Activated T-cell treated with anti-CD3 and anti-CD28 coated beads, Interleukin-2, amount 50 U/mL, for 1 hour (primary cell): ENCODE measurements around the gene CDK2AP2.
"Not testable (repeated sequence)": the region's sequence is repeated elsewhere in the genome, so short reads cannot be mapped to it uniquely, and the experiment has no call there.

ENCODE experiments used
- DNase-seq: peaks from one replicate; pipeline ENCODE4 v3.0.0-alpha.2; 2020

Gene CDK2AP2

DNA sequence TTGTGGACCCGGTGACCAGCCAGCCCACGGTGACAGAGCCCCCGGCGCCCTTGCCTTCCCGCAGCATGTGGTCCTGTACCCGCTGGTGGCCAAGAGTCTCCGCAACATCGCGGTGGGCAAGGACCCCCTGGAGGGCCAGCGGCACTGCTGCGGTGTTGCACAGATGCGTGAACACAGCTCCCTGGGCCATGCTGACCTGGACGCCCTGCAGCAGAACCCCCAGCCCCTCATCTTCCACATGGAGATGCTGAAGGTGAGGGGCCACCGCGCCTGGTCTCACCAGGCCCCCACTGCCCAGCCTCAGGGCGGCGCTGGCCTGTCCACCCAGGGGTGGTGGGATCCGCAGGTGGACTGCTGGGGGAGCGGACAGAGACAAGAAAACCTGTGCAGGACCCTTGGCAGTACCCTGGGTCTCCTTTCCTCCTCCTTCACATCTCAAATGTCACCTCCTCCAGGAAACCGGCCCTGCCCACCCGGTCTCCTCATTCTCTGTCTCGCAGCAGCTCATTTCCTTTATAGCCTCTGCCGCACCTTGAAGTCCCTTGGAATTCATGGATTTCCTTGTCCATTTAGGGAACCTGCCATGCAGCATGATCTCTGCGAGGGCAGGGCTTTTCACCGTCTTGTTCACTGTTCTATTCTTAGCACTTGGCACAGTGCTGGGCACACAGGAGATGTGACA, 18.6 kb downstream of the CDK2AP2 start:
- DNase-seq, result no peak

DNA sequence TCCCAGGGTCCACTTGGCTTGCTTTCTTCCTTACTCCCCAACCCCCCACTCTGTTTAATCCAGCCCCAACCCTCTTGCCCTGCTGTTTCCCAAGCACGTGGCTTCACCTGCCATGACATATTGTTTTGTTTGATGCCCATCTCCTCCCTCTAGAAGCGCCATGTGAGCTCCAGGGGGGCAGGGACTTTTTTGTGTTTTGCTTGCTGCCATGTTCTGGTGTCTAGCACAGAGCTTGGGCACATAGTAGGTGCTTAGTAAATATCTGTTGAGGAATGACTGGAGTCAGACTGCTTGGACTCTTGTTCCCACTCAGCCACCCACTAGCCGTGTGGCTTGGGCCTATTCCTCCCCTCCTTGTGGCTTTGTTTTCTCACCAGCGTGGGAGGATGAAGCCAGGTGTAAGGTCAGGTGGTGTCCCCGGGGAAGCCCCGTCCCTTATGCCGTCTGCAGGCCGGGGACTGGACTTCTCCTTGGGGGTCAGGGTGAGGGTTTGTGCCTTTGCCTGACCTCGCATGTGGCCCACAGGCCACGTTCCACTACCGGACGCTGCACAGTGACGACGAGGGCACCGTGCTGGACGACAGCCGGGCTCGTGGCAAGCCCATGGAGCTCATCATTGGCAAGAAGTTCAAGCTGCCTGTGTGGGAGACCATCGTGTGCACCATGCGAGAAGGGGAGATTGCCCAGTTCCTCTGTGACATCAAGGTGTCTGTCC, 21.3 kb downstream of the CDK2AP2 start:
- no peak for DNase-seq

GRCh38 chr11:67485873-67486361, 22.0 kb downstream of the CDK2AP2 start:
- not testable (repeated sequence) for DNase-seq

GRCh38 chr11:67484847-67485311, 23.1 kb downstream of the CDK2AP2 start:
- DNase-seq, result peak; percentile 64

GRCh38 chr11:67483831-67484665, 23.9 kb downstream of the CDK2AP2 start:
- DNase-seq, result peak; percentile 49

GRCh38 chr11:67482827-67483798, 24.8 kb downstream of the CDK2AP2 start, which contains the start of gene AIP:
TSS of gene AIP (plus strand) at chr11:67483026. CDS start at chr11:67483159, 133 bp downstream.
- peak; percentile 95 for DNase-seq

GRCh38 chr11:67482275-67482826, 25.6 kb downstream of the CDK2AP2 start:
- DNase-seq, result no peak

DNA sequence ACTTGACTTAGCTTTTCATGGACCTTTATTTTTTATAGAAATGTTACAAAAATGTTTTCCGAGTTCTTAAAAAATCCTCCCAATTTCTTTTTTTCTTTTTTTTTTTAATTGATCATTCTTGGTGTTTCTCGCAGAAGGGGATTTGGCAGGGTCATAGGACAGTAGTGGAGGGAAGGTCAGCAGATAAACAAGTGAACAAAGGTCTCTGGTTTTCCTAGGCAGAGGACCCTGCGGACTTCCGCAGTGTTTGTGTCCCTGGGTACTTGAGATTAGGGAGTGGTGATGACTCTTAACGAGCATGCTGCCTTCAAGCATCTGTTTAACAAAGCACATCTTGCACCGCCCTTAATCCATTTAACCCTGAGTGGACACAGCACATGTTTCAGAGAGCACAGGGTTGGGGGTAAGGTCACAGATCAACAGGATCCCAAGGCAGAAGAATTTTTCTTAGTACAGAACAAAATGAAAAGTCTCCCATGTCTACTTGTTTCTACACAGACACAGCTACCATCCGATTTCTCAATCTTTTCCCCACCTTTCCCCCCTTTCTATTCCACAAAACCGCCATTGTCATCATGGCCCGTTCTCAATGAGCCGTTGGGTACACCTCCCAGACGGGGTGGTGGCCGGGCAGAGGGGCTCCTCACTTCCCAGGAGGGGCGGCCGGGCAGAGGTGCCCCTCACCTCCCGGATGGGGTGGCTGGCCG, 30.5 kb downstream of the CDK2AP2 start:
- not testable (repeated sequence) for DNase-seq

GRCh38 chr11:67476692-67477091, 31.3 kb downstream of the CDK2AP2 start:
- DNase-seq, result not testable (repeated sequence)

- DNase-seq, result no peak
These were observed 35.1 kb downstream of the CDK2AP2 start for GRCh38 chr11:67472882-67473281.

DNA sequence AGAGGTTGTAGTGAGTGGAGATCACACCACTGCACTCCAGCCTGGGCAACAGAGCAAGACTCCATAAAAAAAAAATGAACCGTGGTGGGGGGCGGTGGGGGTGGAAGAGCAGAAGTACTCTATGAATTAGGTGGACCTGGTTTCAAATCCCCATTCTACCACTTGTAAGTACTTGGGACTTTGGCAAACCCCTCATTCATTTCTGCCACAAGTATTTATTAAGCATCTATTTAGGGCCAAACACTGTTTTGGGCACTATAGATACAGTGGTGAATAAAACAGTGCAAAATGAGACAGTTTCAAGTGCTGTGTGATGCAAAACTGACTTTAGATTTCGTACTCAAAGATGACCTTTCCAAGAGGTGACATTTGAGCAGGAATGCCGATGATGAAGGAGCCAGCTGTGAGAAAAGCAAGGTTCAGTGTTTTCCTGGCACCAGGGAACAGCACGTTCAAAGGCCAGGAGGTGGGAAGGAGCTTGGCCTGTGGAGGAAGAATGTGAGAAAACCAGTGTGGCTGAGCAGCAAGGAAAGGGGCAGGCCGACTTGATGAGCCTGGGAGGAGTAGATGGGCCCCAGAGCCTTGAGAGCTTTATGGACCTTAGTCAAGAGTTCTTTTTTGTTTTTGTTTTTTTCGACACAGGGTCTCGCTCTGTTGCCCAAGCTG, 37.5 kb downstream of the CDK2AP2 start:
- no peak for DNase-seq

- DNase-seq, result no peak
These were observed 38.5 kb downstream of the CDK2AP2 start for GRCh38 chr11:67469508-67469811.

- DNase-seq, result peak; percentile 93
These were observed 39.0 kb downstream of the CDK2AP2 start, which contains the start of gene TMEM134 for GRCh38 chr11:67468759-67469507. TSS of gene TMEM134 (minus strand) at chr11:67469251. CDS start at chr11:67469192, 59 bp downstream.

DNA sequence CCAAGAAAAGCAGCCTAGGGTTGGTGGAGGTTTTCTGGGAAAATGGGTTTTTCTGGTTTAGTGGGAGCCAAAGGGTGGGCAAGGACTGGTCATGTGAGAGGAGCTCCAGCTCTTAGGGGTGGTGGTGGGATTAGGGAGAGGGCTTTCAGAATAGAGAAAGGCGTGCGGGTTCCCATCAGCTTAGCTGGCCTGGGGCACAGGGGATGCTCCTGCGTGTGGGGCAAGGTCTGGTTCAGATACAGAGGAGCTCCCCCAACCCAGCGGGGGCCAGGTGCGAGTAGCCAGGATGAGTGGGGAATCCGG, 39.6 kb downstream of the CDK2AP2 start:
- no peak for DNase-seq

DNA sequence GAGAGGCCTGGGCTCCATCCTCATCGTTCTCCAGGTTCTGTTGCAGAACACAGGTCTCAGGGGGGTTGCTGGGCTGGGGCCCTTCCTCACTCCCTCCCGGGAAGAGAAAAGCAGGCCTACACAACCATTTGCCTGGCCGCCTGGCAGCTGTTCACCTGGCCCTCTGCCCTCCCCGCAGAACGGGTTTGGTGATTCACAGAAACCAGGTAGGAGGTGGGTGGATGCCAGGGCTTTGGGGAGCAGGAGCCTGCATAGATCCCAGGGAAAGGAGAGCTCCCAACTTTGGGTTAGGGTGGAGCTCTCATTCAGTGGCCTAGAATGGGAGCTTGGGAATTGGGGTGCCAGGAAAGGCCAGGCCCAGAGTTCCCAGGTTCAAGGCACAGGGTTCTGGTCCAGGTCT, 39.9 kb downstream of the CDK2AP2 start:
- no peak for DNase-seq

GRCh38 chr11:67466962-67467771, 40.8 kb downstream of the CDK2AP2 start:
- DNase-seq, result no peak

GRCh38 chr11:67466367-67466766, 41.6 kb downstream of the CDK2AP2 start:
- no peak for DNase-seq

DNA sequence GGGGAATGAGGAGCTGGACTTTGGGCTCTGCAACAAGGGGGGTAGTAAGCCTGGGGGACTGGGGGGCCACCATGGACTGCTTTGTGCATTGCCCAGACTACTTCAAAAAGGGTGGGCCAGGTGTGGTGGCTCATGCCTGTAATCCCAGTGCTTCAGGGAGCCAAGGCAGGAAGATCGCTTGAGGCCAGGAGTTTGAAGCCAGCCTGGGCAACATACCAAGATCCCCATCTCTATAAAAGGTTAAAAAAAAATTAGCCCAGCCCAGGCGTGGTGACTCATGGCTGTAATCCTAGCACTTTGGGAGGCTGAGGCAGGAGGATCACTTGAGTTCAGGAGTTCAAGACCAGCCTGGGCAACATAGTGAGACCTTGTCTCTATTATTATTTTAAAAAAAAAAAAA, 42.4 kb downstream of the CDK2AP2 start:
- not testable (repeated sequence) for DNase-seq

GRCh38 chr11:67465189-67465510, 42.8 kb downstream of the CDK2AP2 start:
- DNase-seq, result no peak
